Parathyroid adenoma (tissue), 2 donors: Measurements from ENCODE around the gene ZRANB3.

Experiments
- H2AFZ ChIP-seq: fragments of 300-600 bp; sonication (generic); one replicate; pipeline ENCODE4 v1.7.0; 2017; ENCODE audit warnings: antibody characterized with exemption, mild to moderate bottlenecking
- H3K27ac ChIP-seq: fragments of 300-600 bp; sonication (generic); one replicate; pipeline ENCODE4 v1.7.0; 2017
- H3K27me3 ChIP-seq: fragments of 300-600 bp; sonication (generic); one replicate; pipeline ENCODE4 v1.7.0; 2017; ENCODE audit warnings: low read length; ENCODE audit not compliant: control insufficient read depth, insufficient read depth
- H3K36me3 ChIP-seq: fragments of 300-600 bp; sonication (generic); one replicate; pipeline ENCODE4 v1.7.0; 2017; ENCODE audit warnings: low read length; ENCODE audit not compliant: control insufficient read depth, insufficient read depth
- H3K4me1 ChIP-seq: fragments of 300-600 bp; sonication (generic); one replicate; pipeline ENCODE4 v1.7.0; 2017; ENCODE audit warnings: control low read depth
- H3K4me2 ChIP-seq: fragments of 300-600 bp; sonication (generic); one replicate; pipeline ENCODE4 v1.7.0; 2017; ENCODE audit warnings: low read length
- H3K4me3 ChIP-seq: fragments of 300-600 bp; sonication (generic); one replicate; pipeline ENCODE4 v1.7.0; 2017; ENCODE audit warnings: low read depth, low read length
- H3K79me2 ChIP-seq: fragments of 300-600 bp; sonication (generic); one replicate; pipeline ENCODE4 v1.7.0; 2017; ENCODE audit warnings: control low read depth
- H3K9ac ChIP-seq: fragments of 300-600 bp; sonication (generic); one replicate; pipeline ENCODE4 v1.7.0; 2017; ENCODE audit warnings: mild to moderate bottlenecking
- H3K9me3 ChIP-seq: fragments of 300-600 bp; sonication (generic); one replicate; pipeline ENCODE4 v1.7.0; 2017; ENCODE audit warnings: low read length; ENCODE audit not compliant: control insufficient read depth
- CTCF ChIP-seq: fragments of 300-600 bp; sonication (generic); IDR thresholded peaks from one replicate; pipeline ENCODE4 v1.7.0; 2017; ENCODE audit warnings: antibody characterized with exemption, mild to moderate bottlenecking
- donor health status: primary hyperparathyroidism.

Gene ZRANB3

GRCh38 chr2:135157856-135158255 is 373.2 kb downstream of the ZRANB3 start:
- Histone ChIP-seq H3K4me3 (no peak overlapping the region), H3K27me3 (no peaks in the 10 kb centered on the region), H3K27ac (no peak overlapping the region), H3K4me2 (no peak overlapping the region), H3K9ac (no peak overlapping the region), H3K36me3 (no peaks in the 10 kb centered on the region), H3K79me2 (peaks cover 2% of the 10 kb centered on the region), H3K4me1 (peaks cover 23% of the 10 kb centered on the region), H3K9me3 (no peaks in the 10 kb centered on the region), H2AFZ (no peak overlapping the region)
- no peak for TF ChIP-seq CTCF

- Histone ChIP-seq H3K4me2 (no peak overlapping the region), H3K36me3 (no peaks in the 10 kb centered on the region), H2AFZ (no peak overlapping the region), H3K9me3 (no peaks in the 10 kb centered on the region), H3K4me1 (peaks cover 38% of the 10 kb centered on the region), H3K9ac (no peak overlapping the region), H3K27ac (no peak overlapping the region), H3K79me2 (peaks cover 2% of the 10 kb centered on the region), H3K4me3 (no peak overlapping the region), H3K27me3 (no peaks in the 10 kb centered on the region)
- no peak for TF ChIP-seq CTCF
Observed at GRCh38 chr2:135154962-135155361, 376.1 kb downstream of the ZRANB3 start.

GRCh38 chr2:135152361-135152760 is 378.7 kb downstream of the ZRANB3 start:
- TF ChIP-seq CTCF = no peak
- H3K27ac ChIP-seq = peak overlapping the region; percentile 89
- no peaks in the 10 kb centered on the region for H3K36me3 ChIP-seq
- H3K27me3 ChIP-seq = no peaks in the 10 kb centered on the region
- H3K9me3 ChIP-seq = no peaks in the 10 kb centered on the region
- H3K79me2 ChIP-seq = no peaks in the 10 kb centered on the region
- H3K4me3 ChIP-seq = no peak overlapping the region
- no peak overlapping the region for H3K9ac ChIP-seq
- no peak overlapping the region for H2AFZ ChIP-seq
- H3K4me1 ChIP-seq = peaks cover 42% of the 10 kb centered on the region
- H3K4me2 ChIP-seq = no peak overlapping the region

- H3K4me1 ChIP-seq = peaks cover 47% of the 10 kb centered on the region
- no peaks in the 10 kb centered on the region for H3K36me3 ChIP-seq
- TF ChIP-seq CTCF = no peak
Observed at GRCh38 chr2:135151615-135152014, 379.4 kb downstream of the ZRANB3 start.

GRCh38 chr2:135150725-135151124 is 380.3 kb downstream of the ZRANB3 start:
- Histone ChIP-seq H3K9ac (no peak overlapping the region), H3K79me2 (peaks cover under 1% of the 10 kb centered on the region), H3K36me3 (no peaks in the 10 kb centered on the region), H3K4me3 (no peak overlapping the region), H3K27ac (peak overlapping the region; percentile 89), H3K4me2 (no peak overlapping the region), H3K9me3 (no peaks in the 10 kb centered on the region), H3K27me3 (no peaks in the 10 kb centered on the region), H3K4me1 (peaks cover 49% of the 10 kb centered on the region), H2AFZ (no peak overlapping the region)
- TF ChIP-seq CTCF = no peak

More at GRCh38 chr2:135151615-135152014, 379.4 kb downstream of the ZRANB3 start:
- no peaks in the 10 kb centered on the region for H3K79me2 ChIP-seq
- H2AFZ ChIP-seq = no peak overlapping the region
- no peaks in the 10 kb centered on the region for H3K27me3 ChIP-seq
- peak overlapping the region; percentile 89 for H3K27ac ChIP-seq
- H3K9ac ChIP-seq = no peak overlapping the region
- H3K4me2 ChIP-seq = peak overlapping the region; percentile 0
- no peaks in the 10 kb centered on the region for H3K9me3 ChIP-seq
- H3K4me3 ChIP-seq = no peak overlapping the region
